MM.1S (cell line): ENCODE results near the gene MRPS6.

Experiments
- DNase-seq: peaks from one replicate; pipeline ENCODE4 v3.0.0-alpha.2; 2015
- H2AFZ ChIP-seq: fragments of 300-600 bp; sonication (generic); 2 replicates; pipeline ENCODE4 v1.6.0; 2016; ENCODE audit warnings: antibody characterized with exemption, low read length
- H3F3A ChIP-seq: fragments of 300-600 bp; sonication (generic); 2 replicates; pipeline ENCODE4 v1.6.1; 2016; ENCODE audit warnings: mild to moderate bottlenecking, antibody characterized with exemption, low read length, moderate library complexity, mixed read lengths; ENCODE audit not compliant: insufficient read depth
- H3K27ac ChIP-seq: fragments of 300-600 bp; sonication (generic); 2 replicates; pipeline ENCODE4 v1.5.1; 2016; ENCODE audit warnings: mild to moderate bottlenecking, low read length
- H3K27me3 ChIP-seq: fragments of 300-600 bp; sonication (generic); replicated peaks from 2 replicates; pipeline ENCODE4 v1.6.0; 2016; ENCODE audit warnings: low read length; ENCODE audit not compliant: insufficient read depth
- H3K36me3 ChIP-seq: fragments of 300-600 bp; sonication (generic); replicated peaks from 2 replicates; pipeline ENCODE4 v1.6.1; 2016; ENCODE audit warnings: mild to moderate bottlenecking, low read length, mixed read lengths; ENCODE audit not compliant: insufficient read depth
- H3K4me1 ChIP-seq: fragments of 300-600 bp; sonication (generic); 2 replicates; pipeline ENCODE4 v1.6.1; 2016; ENCODE audit warnings: low read length, mixed read lengths
- H3K4me2 ChIP-seq: fragments of 300-600 bp; sonication (generic); 2 replicates; pipeline ENCODE4 v1.6.0; 2016; ENCODE audit warnings: low read depth, low read length
- H3K4me3 ChIP-seq: fragments of 300-600 bp; sonication (generic); 2 replicates; pipeline ENCODE4 v1.5.1; 2016; ENCODE audit warnings: low read length, mixed read lengths
- H3K79me2 ChIP-seq: fragments of 300-600 bp; sonication (generic); 2 replicates; pipeline ENCODE4 v1.6.1; 2016; ENCODE audit warnings: mixed run types, low read length, mixed read lengths
- H3K9ac ChIP-seq: fragments of 300-600 bp; sonication (generic); 2 replicates; pipeline ENCODE4 v1.6.1; 2016; ENCODE audit warnings: low read length, mixed read lengths
- H3K9me2 ChIP-seq: fragments of 300-600 bp; sonication (generic); replicated peaks from 2 replicates; pipeline ENCODE4 v1.6.1; 2016; ENCODE audit warnings: mild to moderate bottlenecking, low read length, mixed read lengths; ENCODE audit not compliant: insufficient read depth
- H3K9me3 ChIP-seq: fragments of 300-600 bp; sonication (generic); replicated peaks from 2 replicates; pipeline ENCODE4 v1.6.1; 2016; ENCODE audit warnings: mild to moderate bottlenecking, low read length, mixed read lengths; ENCODE audit not compliant: insufficient read depth
- H4K20me1 ChIP-seq: fragments of 300-600 bp; sonication (generic); 2 replicates; pipeline ENCODE4 v1.6.1; 2016; ENCODE audit warnings: mild to moderate bottlenecking, low read length, moderate library complexity, mixed read lengths; ENCODE audit not compliant: insufficient read depth
- EZH2 ChIP-seq: fragments of 300-600 bp; sonication (generic); optimal IDR thresholded peaks from 2 replicates; pipeline ENCODE3; 2017; ENCODE audit warnings: low read depth, mild to moderate bottlenecking, antibody characterized with exemption, low read length, mixed read lengths
- EZH2phosphoT487 ChIP-seq: fragments of 300-600 bp; sonication (generic); IDR thresholded peaks from 2 replicates; pipeline ENCODE4 v1.6.1; 2018; ENCODE audit warnings: antibody characterized with exemption, low read length
- TF ChIP-seq, protein P1 (sequence below): fragments of 300-600 bp; sonication (generic); IDR thresholded peaks from 2 replicates; pipeline ENCODE4 v1.5.1; 2016; ENCODE audit warnings: antibody characterized with exemption, low read length, mixed read lengths

The MRPS6 gene

GRCh38 chr21:34065027-34065426 is 8.4 kb upstream of the MRPS6 start:
- H3K27ac ChIP-seq, result no peak overlapping the region
- no peaks in the 10 kb centered on the region for H3K9me3 ChIP-seq
- no peak overlapping the region for H3K4me2 ChIP-seq
- DNase-seq, result no peak
- no peaks in the 10 kb centered on the region for H3F3A ChIP-seq
- H3K79me2 ChIP-seq, result no peaks in the 10 kb centered on the region
- H3K36me3 ChIP-seq, result no peaks in the 10 kb centered on the region
- no peaks in the 10 kb centered on the region for H3K27me3 ChIP-seq
- TF ChIP-seq, protein P1, sequence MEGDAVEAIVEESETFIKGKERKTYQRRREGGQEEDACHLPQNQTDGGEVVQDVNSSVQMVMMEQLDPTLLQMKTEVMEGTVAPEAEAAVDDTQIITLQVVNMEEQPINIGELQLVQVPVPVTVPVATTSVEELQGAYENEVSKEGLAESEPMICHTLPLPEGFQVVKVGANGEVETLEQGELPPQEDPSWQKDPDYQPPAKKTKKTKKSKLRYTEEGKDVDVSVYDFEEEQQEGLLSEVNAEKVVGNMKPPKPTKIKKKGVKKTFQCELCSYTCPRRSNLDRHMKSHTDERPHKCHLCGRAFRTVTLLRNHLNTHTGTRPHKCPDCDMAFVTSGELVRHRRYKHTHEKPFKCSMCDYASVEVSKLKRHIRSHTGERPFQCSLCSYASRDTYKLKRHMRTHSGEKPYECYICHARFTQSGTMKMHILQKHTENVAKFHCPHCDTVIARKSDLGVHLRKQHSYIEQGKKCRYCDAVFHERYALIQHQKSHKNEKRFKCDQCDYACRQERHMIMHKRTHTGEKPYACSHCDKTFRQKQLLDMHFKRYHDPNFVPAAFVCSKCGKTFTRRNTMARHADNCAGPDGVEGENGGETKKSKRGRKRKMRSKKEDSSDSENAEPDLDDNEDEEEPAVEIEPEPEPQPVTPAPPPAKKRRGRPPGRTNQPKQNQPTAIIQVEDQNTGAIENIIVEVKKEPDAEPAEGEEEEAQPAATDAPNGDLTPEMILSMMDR, result no peak
- TF ChIP-seq EZH2phosphoT487, result no peak
- TF ChIP-seq EZH2, result no peak
- H2AFZ ChIP-seq, result no peak overlapping the region
- no peak overlapping the region for H3K9ac ChIP-seq
- no peak overlapping the region for H3K4me3 ChIP-seq
- H3K9me2 ChIP-seq, result no peaks in the 10 kb centered on the region
- H4K20me1 ChIP-seq, result no peaks in the 10 kb centered on the region
- no peaks in the 10 kb centered on the region for H3K4me1 ChIP-seq

DNA sequence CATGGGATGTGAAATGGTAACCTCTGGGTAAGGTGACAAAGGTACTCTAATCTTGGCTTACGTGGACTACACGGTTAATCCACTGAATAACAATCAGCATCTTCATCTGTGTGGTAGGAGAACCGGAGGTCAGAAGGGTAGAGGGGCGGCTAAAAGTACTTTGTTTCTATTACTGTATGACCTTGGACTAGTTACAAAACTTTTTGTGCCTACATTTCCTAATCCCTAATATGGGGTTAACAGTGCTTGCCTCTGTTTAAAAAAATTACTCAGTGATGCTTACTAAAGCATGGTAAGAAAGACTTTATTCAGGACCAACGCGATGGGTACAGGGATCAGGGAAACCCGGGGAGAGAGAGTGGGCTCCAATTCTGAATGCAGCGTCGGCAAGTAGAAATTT is 1.7 kb upstream of the MRPS6 start:
- no peaks in the 10 kb centered on the region for H3K9me3 ChIP-seq
- TF ChIP-seq, protein P1, result no peak
- TF ChIP-seq EZH2phosphoT487, result no peak
- TF ChIP-seq EZH2, result no peak
- no peak for DNase-seq
- no peak overlapping the region for H3K9ac ChIP-seq
- no peak overlapping the region for H2AFZ ChIP-seq
- H3K36me3 ChIP-seq, result no peaks in the 10 kb centered on the region
- no peak overlapping the region for H3K4me2 ChIP-seq
- H3K79me2 ChIP-seq, result peaks cover 25% of the 10 kb centered on the region
- no peaks in the 10 kb centered on the region for H3K9me2 ChIP-seq
- H3F3A ChIP-seq, result peaks cover 7% of the 10 kb centered on the region; the same call in 1 of the 2 replicates
- H3K4me1 ChIP-seq, result peaks cover 6% of the 10 kb centered on the region
- H4K20me1 ChIP-seq, result no peaks in the 10 kb centered on the region; the same call in 1 of the 2 replicates
- H3K4me3 ChIP-seq, result no peak overlapping the region
- no peak overlapping the region for H3K27ac ChIP-seq
- H3K27me3 ChIP-seq, result no peaks in the 10 kb centered on the region

GRCh38 chr21:34072145-34073031 is 990 bp upstream of the MRPS6 start:
- H3K9me2 ChIP-seq, result no peaks in the 10 kb centered on the region
- no peak overlapping the region for H3K27ac ChIP-seq
- TF ChIP-seq EZH2phosphoT487, result no peak
- no peak for TF ChIP-seq EZH2
- TF ChIP-seq, protein P1, result no peak
- DNase-seq, result no peak
- peaks cover 7% of the 10 kb centered on the region; the same call in 1 of the 2 replicates for H3F3A ChIP-seq
- H4K20me1 ChIP-seq, result no peaks in the 10 kb centered on the region; the same call in 1 of the 2 replicates
- H3K36me3 ChIP-seq, result no peaks in the 10 kb centered on the region
- peak overlapping the region; percentile 80; the same call in 1 of the 2 replicates for H3K4me2 ChIP-seq
- peak overlapping the region; percentile 58 for H3K4me3 ChIP-seq
- H2AFZ ChIP-seq, result peak overlapping the region; percentile 69
- H3K27me3 ChIP-seq, result no peaks in the 10 kb centered on the region
- H3K4me1 ChIP-seq, result peaks cover 6% of the 10 kb centered on the region
- H3K9ac ChIP-seq, result peak overlapping the region; percentile 21; the same call in 1 of the 2 replicates
- no peaks in the 10 kb centered on the region for H3K9me3 ChIP-seq
- peaks cover 27% of the 10 kb centered on the region for H3K79me2 ChIP-seq
